Suprapubic skin (tissue), 4 donors: ENCODE data around the gene NYAP2.

ENCODE experiments used
- CTCF ChIP-seq, 2 donors: fragments of 200-600 bp in 1 of 2; fragments of 450-650 bp in 1 of 2; sonication (generic) in 1 of 2; IDR thresholded peaks; one replicate each; pipeline ENCODE4 v1.5.1; 2016 to 2019; ENCODE audit warnings: antibody characterized with exemption in 2 of 2, mild to moderate bottlenecking in 1 of 2, moderate library complexity in 1 of 2
- EP300 ChIP-seq: sonication (generic); formaldehyde crosslinking; IDR thresholded peaks from one replicate; pipeline ENCODE4 v1.6.1; 2017; ENCODE audit warnings: antibody characterized with exemption
- POLR2A ChIP-seq, 2 donors: fragments of 450-650 bp; IDR thresholded peaks; one replicate each; pipeline ENCODE4 v1.6.1; 2017; ENCODE audit warnings: antibody characterized with exemption in 2 of 2, mild to moderate bottlenecking in 2 of 2, moderate library complexity in 2 of 2
- POLR2AphosphoS5 ChIP-seq, 3 donors: sonication (generic); formaldehyde crosslinking; IDR thresholded peaks; one replicate each; pipeline ENCODE4 v1.6.1; 2017; ENCODE audit warnings: antibody characterized with exemption in 3 of 3

GRCh38 chr2:225429717-225430116 lies 30.2 kb downstream of the NYAP2 start:
- TF ChIP-seq CTCF (IDR thresholded peaks at IDR 0.05) (no peak), POLR2A (IDR thresholded peaks at IDR 0.05) (no peak), EP300 (no peak), POLR2AphosphoS5 (IDR thresholded peaks at IDR 0.05) (no peak)
